ENCODE results near the gene MAP3K4. TPM values are rescaled to one million over a fixed set of nuclear protein-coding genes. Genes with fewer than 3 reads are reported as not detected.

Gene MAP3K4
- total and polyA plus RNA-seq, 10 donors = 11.4 to 65.5 (median 37.0) TPM

GRCh38 chr6:161127071-161127740 lies 135.6 kb downstream of the MAP3K4 start:
- DNase-seq = no peak
- H3K9me3 ChIP-seq = peaks cover 0 to 38% (median 34%) of the 10 kb centered on the region in 8 donors
- no peaks in the 10 kb centered on the region for H3K4me1 ChIP-seq
- peaks cover 0 to 90% (median 19%) of the 10 kb centered on the region in 6 donors for H3K36me3 ChIP-seq
- H3K4me3 ChIP-seq = no peak overlapping the region
- H3K27me3 ChIP-seq (replicated peaks in 1 of 7) = no peaks in the 10 kb centered on the region
- intact Hi-C loops (cut with DNase I; ENCODE audit: low total_unique reads) = no loop called here
- no peak for TF ChIP-seq CTCF (IDR thresholded peaks at IDR 0.05 in 8 of 11, conservative IDR thresholded peaks at IDR 0.05 in 3 of 11)
- TF ChIP-seq POLR2AphosphoS5 (IDR thresholded peaks at IDR 0.05) = no peak
- TF ChIP-seq POLR2A (IDR thresholded peaks at IDR 0.05) = no peak
- 94 to 99% (median 97%) methylated on average over 7 of the region's 7 CpGs for WGBS, 5 donors
- H3K27ac ChIP-seq = no peak overlapping the region

- no peak for DNase-seq
- Histone ChIP-seq H3K27me3 (replicated peaks in 1 of 7) (no peaks in the 10 kb centered on the region), H3K36me3 (peaks cover 0 to 90% (median 12%) of the 10 kb centered on the region in 6 donors), H3K4me1 (no peaks in the 10 kb centered on the region), H3K9me3 (peaks cover 0 to 28% (median 24%) of the 10 kb centered on the region in 8 donors), H3K27ac (no peak overlapping the region), H3K4me3 (no peak overlapping the region)
- WGBS, 5 donors = 86 to 100% (median 93%) methylated on average over 2 of the region's 2 CpGs
- TF ChIP-seq POLR2AphosphoS5 (IDR thresholded peaks at IDR 0.05) = no peak
- TF ChIP-seq POLR2A (IDR thresholded peaks at IDR 0.05) = no peak
- no peak for TF ChIP-seq CTCF (IDR thresholded peaks at IDR 0.05 in 8 of 11, conservative IDR thresholded peaks at IDR 0.05 in 3 of 11)
- intact Hi-C loops (cut with DNase I; ENCODE audit: low total_unique reads) = no loop called here
These were observed 136.7 kb downstream of the MAP3K4 start for GRCh38 chr6:161128230-161128629.

- intact Hi-C loops (cut with DNase I; ENCODE audit: low total_unique reads) = no loop called here
- WGBS, 5 donors = 86 to 94% (median 89%) methylated on average over 12 of the region's 12 CpGs
- no peaks in the 10 kb centered on the region for H3K27me3 ChIP-seq (replicated peaks in 1 of 7)
- H3K4me1 ChIP-seq = no peaks in the 10 kb centered on the region
- H3K9me3 ChIP-seq = peaks cover 0 to 23% (median 19%) of the 10 kb centered on the region in 8 donors
- H3K4me3 ChIP-seq = no peak overlapping the region
- H3K27ac ChIP-seq = no peak overlapping the region
- DNase-seq = no peak
- TF ChIP-seq POLR2AphosphoS5 (IDR thresholded peaks at IDR 0.05) (no peak), POLR2A (IDR thresholded peaks at IDR 0.05) (no peak), CTCF (IDR thresholded peaks at IDR 0.05 in 8 of 11, conservative IDR thresholded peaks at IDR 0.05 in 3 of 11) (no peak)
- peaks cover 0 to 90% (median 9%) of the 10 kb centered on the region in 6 donors for H3K36me3 ChIP-seq
These were observed 137.2 kb downstream of the MAP3K4 start for GRCh38 chr6:161128680-161129196.

GRCh38 chr6:161130541-161130940 lies 139.0 kb downstream of the MAP3K4 start:
- peaks cover 0 to 89% (median 10%) of the 10 kb centered on the region in 6 donors for H3K36me3 ChIP-seq
- no peak overlapping the region for H3K27ac ChIP-seq
- DNase-seq = no peak
- no peak overlapping the region for H3K4me3 ChIP-seq
- TF ChIP-seq CTCF (IDR thresholded peaks at IDR 0.05 in 8 of 11, conservative IDR thresholded peaks at IDR 0.05 in 3 of 11) (no peak), POLR2A (IDR thresholded peaks at IDR 0.05) (no peak), POLR2AphosphoS5 (IDR thresholded peaks at IDR 0.05) (no peak)
- WGBS, 5 donors = 85 to 94% (median 93%) methylated on average over 7 of the region's 7 CpGs
- H3K9me3 ChIP-seq = peaks cover 0 to 5% (median 1%) of the 10 kb centered on the region in 8 donors
- H3K4me1 ChIP-seq = peaks cover 0 to 1% (median 0%) of the 10 kb centered on the region in 6 donors
- no peaks in the 10 kb centered on the region for H3K27me3 ChIP-seq (replicated peaks in 1 of 7)
- intact Hi-C loops (cut with DNase I; ENCODE audit: low total_unique reads) = no loop called here

Data from spleen (tissue), 11 donors.